ENCODE data around the gene BPTF. TPM values are rescaled to one million over a fixed set of nuclear protein-coding genes. Genes with fewer than 3 reads are reported as not detected.
"Not testable (repeated sequence)": the region's sequence is repeated elsewhere in the genome, so short reads cannot be mapped to it uniquely, and the experiment has no call there.

The BPTF gene
- total RNA-seq, 1 donor from 2014 or later, result 135 TPM

DNA sequence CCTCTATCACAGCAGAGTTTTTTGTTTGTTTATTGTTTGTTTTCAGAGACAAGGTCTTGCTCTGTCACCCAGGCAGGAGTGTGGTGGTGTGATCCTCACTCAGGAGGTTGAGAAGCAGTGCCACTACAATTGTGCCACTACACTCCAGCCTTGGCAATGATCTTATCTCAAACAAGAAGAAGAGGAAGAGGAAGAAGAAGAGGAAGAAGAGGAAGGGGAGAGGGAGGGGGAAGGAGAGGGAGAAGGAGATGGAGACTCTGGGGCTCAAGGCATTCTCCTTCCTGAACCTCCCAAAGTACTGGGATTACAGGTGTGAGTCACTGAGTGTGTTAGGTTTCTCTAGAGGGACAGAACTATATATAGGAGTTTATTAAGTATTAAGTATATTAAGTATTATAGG, 188.1 kb downstream of the BPTF start:
- no peaks in the 10 kb centered on the region for H3K36me3 Mint-ChIP-seq
- TF ChIP-seq, protein P1, sequence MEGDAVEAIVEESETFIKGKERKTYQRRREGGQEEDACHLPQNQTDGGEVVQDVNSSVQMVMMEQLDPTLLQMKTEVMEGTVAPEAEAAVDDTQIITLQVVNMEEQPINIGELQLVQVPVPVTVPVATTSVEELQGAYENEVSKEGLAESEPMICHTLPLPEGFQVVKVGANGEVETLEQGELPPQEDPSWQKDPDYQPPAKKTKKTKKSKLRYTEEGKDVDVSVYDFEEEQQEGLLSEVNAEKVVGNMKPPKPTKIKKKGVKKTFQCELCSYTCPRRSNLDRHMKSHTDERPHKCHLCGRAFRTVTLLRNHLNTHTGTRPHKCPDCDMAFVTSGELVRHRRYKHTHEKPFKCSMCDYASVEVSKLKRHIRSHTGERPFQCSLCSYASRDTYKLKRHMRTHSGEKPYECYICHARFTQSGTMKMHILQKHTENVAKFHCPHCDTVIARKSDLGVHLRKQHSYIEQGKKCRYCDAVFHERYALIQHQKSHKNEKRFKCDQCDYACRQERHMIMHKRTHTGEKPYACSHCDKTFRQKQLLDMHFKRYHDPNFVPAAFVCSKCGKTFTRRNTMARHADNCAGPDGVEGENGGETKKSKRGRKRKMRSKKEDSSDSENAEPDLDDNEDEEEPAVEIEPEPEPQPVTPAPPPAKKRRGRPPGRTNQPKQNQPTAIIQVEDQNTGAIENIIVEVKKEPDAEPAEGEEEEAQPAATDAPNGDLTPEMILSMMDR (conservative IDR thresholded peaks at IDR 0.05), result no peak
- H3K27me3 Mint-ChIP-seq, result peaks cover 3% of the 10 kb centered on the region
- H3K27ac Mint-ChIP-seq, result no peak overlapping the region
- H3K4me3 Mint-ChIP-seq, result no peak overlapping the region
- DNase-seq (ENCODE audit: extremely low spot score, unreplicated experiment), result no peak
- H3K4me1 Mint-ChIP-seq (ENCODE audit: unreplicated experiment), result no peaks in the 10 kb centered on the region
- no peaks in the 10 kb centered on the region for H3K9me3 Mint-ChIP-seq

DNA sequence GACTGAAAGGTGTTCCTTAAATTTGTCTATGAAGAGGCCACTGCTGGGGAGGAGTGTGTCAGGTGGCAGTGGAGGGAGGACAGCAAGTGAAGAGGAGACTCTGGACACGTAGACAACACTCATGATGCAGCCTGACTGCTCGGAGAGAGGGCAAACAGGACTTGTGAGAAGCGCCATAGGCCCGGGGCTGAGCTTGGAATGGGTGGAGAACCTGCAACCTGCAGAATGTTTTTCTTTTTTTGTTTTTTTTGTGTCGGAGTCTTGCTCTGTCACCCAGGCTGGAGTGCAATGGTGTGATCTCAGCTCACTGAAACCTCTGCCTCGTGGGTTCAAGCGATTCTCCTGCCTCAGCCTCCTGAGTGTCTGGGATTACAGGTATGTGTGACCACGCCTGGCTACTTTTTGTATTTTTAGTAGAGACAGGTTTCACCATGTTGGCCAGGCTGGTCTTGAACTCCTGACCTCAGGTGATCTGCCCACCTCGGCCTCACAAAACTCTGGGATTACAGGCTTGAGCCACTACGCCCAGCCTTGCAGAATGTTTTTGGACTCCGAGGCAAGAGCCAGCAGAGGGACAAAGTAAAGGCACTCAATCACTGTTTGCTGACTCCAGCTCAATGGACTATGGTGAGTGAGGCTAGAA, 189.9 kb downstream of the BPTF start:
- peaks cover 4% of the 10 kb centered on the region for H3K36me3 Mint-ChIP-seq
- H3K27ac Mint-ChIP-seq, result peak overlapping the region; percentile 36
- TF ChIP-seq, protein P1 (conservative IDR thresholded peaks at IDR 0.05), result no peak
- H3K9me3 Mint-ChIP-seq, result no peaks in the 10 kb centered on the region
- peaks cover 9% of the 10 kb centered on the region for H3K27me3 Mint-ChIP-seq
- peaks cover 5% of the 10 kb centered on the region for H3K4me1 Mint-ChIP-seq (ENCODE audit: unreplicated experiment)
- DNase-seq (ENCODE audit: extremely low spot score, unreplicated experiment), result no peak
- H3K4me3 Mint-ChIP-seq, result no peak overlapping the region

DNA sequence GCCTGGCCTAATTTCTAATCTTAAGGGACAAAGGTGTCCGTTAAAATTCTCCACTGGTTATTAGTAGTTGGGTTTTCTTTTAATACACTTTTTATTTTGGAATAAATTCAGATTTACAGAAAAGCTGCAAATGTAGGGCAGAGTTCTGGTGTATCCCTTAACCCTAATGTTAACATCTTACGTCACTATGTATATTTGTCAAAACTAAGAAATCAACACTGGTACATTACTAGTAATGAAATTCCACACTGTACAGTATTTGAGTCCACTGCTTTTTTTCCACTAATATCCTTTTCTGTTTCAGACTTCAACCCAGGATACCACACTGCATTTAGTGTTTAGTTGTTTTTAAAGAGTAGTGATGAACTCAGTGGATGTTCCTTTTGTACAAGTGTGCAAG, 191.5 kb downstream of the BPTF start:
- no peak for DNase-seq (ENCODE audit: extremely low spot score, unreplicated experiment)
- TF ChIP-seq, protein P1 (conservative IDR thresholded peaks at IDR 0.05), result no peak
- Mint-ChIP-seq H3K36me3 (peaks cover 4% of the 10 kb centered on the region), H3K9me3 (no peaks in the 10 kb centered on the region), H3K4me1 (ENCODE audit: unreplicated experiment) (peaks cover 5% of the 10 kb centered on the region), H3K27me3 (peaks cover 14% of the 10 kb centered on the region), H3K27ac (no peak overlapping the region), H3K4me3 (no peak overlapping the region)

DNA sequence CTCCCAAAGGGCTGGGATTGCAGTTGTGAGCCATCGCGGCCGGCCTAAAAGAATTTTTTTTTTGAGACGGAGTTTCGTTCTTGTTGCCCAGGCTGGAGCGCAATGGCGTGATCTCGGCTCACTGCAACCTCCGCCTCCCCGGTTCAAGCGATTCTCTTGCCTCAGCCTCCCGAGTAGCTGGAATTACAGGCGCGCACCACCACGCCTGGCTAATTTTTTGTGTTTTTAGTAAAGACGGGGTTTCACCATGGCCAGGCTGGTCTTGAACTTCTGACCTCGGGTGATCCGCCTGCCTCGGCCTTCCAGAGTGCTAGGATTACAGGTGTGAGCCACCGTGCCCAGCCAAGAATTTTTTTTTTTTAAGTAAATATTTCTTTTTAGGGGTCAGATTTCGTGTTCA, 193.2 kb downstream of the BPTF start:
- not testable (repeated sequence) for H3K36me3 Mint-ChIP-seq; H3K9me3 Mint-ChIP-seq; H3K4me1 Mint-ChIP-seq (ENCODE audit: unreplicated experiment); H3K27ac Mint-ChIP-seq; DNase-seq (ENCODE audit: extremely low spot score, unreplicated experiment); H3K4me3 Mint-ChIP-seq
- H3K27me3 Mint-ChIP-seq, result peaks cover 14% of the 10 kb centered on the region

DNA sequence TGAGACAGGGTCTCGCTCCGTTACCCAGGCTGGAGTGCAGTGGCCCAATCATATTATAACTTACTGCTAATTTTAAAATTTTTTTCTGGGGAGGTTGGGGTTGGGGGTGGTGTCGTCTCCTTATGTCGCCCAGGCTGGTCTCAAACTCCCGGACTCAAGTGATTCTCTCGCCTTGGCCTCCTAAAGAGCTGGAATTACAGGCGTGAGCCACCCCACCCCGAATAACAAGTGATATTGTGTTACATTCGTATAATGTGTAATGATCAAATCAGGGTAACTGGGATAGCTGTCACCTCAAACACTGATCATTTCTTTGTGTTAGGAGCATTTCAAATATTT, 194.0 kb downstream of the BPTF start:
- TF ChIP-seq, protein P1 (conservative IDR thresholded peaks at IDR 0.05), result no peak
- H3K27me3 Mint-ChIP-seq, result peaks cover 14% of the 10 kb centered on the region
- no peak for DNase-seq (ENCODE audit: extremely low spot score, unreplicated experiment)
- peaks cover 4% of the 10 kb centered on the region for H3K36me3 Mint-ChIP-seq
- peak overlapping the region; percentile 95 for H3K27ac Mint-ChIP-seq
- H3K4me1 Mint-ChIP-seq (ENCODE audit: unreplicated experiment), result peaks cover 5% of the 10 kb centered on the region
- H3K4me3 Mint-ChIP-seq, result peak overlapping the region; percentile 91
- H3K9me3 Mint-ChIP-seq, result no peaks in the 10 kb centered on the region

DNA sequence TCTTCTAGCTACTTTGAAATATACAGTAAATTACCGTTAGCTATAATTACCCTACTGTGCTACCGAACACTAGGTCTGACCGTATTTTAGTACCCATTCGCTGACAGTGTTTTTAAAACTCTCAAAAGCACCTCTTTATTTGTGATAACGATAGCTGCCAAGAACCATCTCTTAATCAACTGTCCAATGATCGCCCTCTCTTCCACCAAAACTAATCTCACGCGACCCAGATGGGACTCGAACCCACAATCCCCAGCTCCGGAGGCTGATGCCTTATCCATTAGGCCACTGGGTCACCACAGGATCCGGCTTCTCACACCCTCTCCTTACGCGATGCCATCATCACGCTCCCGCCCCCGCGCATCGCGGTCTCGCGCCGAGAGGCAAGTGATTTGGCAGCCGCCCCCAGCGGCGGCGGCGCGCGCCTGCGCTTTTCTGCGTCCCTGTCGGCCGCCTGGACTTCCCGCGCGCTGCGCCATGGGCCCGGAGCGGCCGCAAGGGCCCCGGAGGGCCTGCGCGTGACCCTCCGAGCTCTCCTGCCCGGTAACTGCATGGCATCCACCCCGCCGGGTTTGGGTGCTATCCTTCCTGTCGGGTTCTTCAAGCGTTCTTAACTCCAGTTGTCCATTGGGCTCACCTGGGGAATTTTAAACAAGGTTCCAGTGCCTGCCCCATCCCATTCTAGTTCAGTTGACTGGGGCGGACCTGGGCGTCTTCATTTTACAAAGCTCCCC, 194.5 kb downstream of the BPTF start:
- TF ChIP-seq, protein P1 (conservative IDR thresholded peaks at IDR 0.05), result peak; percentile 75
- peaks cover 5% of the 10 kb centered on the region for H3K4me1 Mint-ChIP-seq (ENCODE audit: unreplicated experiment)
- peak overlapping the region; percentile 95 for H3K27ac Mint-ChIP-seq
- peaks cover 4% of the 10 kb centered on the region for H3K36me3 Mint-ChIP-seq
- H3K27me3 Mint-ChIP-seq, result peaks cover 12% of the 10 kb centered on the region
- H3K9me3 Mint-ChIP-seq, result no peaks in the 10 kb centered on the region
- H3K4me3 Mint-ChIP-seq, result peak overlapping the region; percentile 91
- DNase-seq (ENCODE audit: extremely low spot score, unreplicated experiment), result peak; percentile 99

Data from type B pancreatic cell (in vitro differentiated cells).